GM12801 (cell line): ENCODE results near the gene SHC4.

Source experiments
- CTCF ChIP-seq: IDR thresholded peaks from one replicate; pipeline ENCODE4 v1.5.1; 2011; ENCODE audit warnings: control low read depth; ENCODE audit not compliant: insufficient read length; ENCODE audit errors: extremely low read depth

Gene SHC4

DNA sequence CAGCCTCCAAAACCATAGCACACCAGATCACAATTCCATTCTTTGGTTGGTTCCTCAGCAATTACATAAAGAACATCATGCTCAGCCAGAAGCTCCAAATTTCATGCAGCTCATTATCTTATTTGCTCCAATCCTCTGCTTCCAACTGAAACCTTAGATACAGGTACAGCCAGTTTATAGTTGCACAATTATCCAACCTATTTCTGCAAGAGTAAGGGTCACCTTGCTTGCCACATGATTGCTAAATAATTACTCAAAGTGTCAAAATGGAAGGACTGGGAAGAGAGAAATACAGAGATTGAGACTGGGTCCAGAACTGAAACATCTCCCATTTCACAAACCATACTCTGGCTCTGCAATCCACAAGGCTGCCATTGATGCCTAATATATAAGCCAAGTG lies 23.4 kb upstream of the SHC4 start:
- TF ChIP-seq CTCF: no peak

DNA sequence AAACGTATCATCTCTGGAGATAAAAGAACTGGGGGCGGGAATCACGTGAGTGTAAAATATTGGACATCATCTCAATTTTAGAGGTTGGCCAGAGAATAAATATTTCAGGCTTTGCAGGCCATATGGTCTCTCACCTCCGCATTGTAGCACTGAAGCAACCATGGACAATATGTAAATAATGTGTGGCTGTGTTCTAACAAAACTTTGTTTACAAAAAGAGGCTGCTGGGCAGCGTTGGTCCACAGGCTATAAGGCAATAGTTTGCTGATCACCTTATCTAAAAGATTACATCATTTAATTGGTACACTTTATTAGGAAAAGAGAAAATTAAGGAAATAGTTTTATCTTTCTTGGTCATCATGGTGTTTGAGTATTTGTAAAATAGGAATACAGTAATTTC lies 22.5 kb upstream of the SHC4 start:
- TF ChIP-seq CTCF: no peak

DNA sequence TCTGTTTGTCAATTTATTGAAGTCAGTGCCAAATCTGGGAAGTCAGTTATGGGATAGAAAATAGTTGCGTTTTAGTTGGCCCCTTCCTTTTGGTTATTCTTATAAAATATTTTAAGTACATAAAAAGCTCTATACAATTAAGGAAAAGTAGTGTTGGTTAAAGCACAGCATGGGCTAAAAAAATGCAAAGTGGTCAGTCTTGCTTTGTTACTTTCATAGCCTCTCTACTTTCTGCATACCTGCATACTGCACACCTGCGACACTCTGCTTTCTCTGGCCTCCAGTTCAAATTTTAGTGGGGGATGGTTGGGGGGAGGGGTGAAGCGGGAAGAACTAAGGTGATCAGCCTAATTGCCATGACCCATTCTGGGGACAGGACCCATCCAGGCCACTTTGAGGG lies 21.8 kb upstream of the SHC4 start:
- no peak for TF ChIP-seq CTCF

- TF ChIP-seq CTCF: no peak
These were observed 21.2 kb upstream of the SHC4 start for GRCh38 chr15:48984811-48985352.

- no peak for TF ChIP-seq CTCF
These were observed 20.4 kb upstream of the SHC4 start for GRCh38 chr15:48984021-48984710.

DNA sequence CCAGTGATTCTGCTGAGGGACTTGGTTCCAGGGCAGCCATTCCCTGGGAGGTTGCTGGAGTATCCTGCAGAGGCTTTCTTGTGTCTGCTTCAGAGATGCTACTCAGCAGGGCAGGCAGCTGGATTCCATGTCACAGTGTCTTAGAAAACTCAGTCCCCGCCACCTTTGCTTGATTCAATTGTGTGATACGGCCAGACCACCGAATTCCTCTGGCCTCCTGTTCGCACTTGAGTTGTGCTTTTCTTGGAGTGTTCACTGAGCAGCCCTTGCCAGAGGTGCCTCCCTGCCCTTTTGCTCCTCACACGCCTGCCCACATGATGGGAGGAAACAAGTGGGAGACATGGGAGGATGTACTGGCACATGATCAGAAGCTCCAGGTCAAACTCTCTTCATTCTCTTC lies 19.6 kb upstream of the SHC4 start:
- no peak for TF ChIP-seq CTCF

GRCh38 chr15:48981941-48982340 lies 18.2 kb upstream of the SHC4 start:
- no peak for TF ChIP-seq CTCF
